M059J (cell line): Measurements from ENCODE around the gene CCDC150. TPM values are rescaled to one million over a fixed set of nuclear protein-coding genes. Genes with fewer than 3 reads are reported as not detected.
"Not testable (repeated sequence)": the region's sequence is repeated elsewhere in the genome, so short reads cannot be mapped to it uniquely, and the experiment has no call there.

ENCODE experiments used
- DNase-seq: peaks from one replicate; pipeline ENCODE4 v3.0.0-alpha.2; 2012; ENCODE audit warnings: low read depth
- total RNA-seq: library from RNA; depleted of rRNA; stranded (reverse); fragments of >200 nt; shearing (Covaris generic); gene quantifications from 2 replicates; pipeline ENCODE4 v1.2.3, GENCODE V29; 2014

CCDC150 gene
- total RNA-seq, 1 experiment from 2014 or later: 3.7 TPM

DNA sequence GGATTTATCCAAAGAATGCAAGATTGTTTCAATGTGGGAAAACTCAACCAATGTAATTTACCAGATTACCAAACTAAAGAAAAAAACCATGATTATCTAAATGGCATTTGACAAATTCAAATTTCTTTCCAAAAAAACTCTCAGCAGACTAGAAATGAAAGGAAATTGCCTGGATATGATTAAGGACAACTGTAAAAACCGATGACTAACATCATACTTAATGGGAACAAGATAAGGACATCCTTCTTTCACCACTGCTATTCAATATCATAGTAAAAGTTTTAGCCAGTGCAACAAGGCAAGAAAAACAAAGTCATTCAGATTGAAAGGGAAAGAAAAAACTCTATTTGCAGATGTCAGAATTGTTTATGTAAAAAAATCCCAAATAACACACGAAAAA, 4.4 kb upstream of the CCDC150 start:
- peak; percentile 18 for DNase-seq

- no peak for DNase-seq
Measured at GRCh38 chr2:196638765-196639164, 750 bp upstream of the CCDC150 start.

DNA sequence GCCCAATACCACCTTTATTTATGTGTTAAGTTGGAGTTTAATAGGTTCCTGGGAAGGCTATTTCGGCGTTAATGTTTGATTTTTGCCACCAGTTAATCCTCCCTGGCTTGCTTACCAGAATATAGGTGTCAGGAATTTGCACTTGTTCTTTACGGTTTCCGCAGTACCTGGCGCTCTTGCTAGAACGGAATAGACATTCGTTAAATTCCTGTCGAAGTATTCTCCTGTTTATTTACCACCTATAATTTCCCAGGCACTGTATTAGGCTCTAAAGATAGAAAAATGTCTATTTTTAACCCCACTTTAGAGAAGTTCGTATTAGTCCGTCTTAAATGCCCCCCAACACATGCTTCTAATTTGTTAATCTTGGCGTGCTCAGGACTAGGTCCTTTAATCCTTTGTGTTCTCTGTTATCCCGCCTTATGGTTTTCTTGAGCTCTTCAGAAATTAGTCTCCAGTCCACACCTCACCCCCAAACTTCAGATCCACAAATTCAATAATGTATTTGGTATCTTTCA, 575 bp downstream of the CCDC150 start:
- no peak for DNase-seq

DNA sequence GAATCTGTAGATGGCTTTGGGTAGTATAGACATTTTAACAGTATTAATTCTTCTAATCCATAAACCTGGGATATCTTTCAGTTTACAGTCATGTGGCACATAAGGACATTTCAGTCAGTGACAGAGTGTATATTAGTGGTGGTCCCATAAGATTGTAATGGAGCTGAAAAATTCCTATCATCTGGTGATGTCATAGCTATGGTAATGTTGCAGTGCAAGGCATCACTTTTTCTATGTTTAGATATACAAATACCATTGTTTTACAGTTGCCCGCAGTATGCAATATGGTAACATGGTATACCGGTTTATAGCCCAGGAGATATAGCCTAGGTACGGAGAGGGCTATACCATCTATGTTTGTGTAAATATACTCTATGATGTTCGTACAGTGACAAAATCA, 9.7 kb downstream of the CCDC150 start:
- no peak for DNase-seq

DNA sequence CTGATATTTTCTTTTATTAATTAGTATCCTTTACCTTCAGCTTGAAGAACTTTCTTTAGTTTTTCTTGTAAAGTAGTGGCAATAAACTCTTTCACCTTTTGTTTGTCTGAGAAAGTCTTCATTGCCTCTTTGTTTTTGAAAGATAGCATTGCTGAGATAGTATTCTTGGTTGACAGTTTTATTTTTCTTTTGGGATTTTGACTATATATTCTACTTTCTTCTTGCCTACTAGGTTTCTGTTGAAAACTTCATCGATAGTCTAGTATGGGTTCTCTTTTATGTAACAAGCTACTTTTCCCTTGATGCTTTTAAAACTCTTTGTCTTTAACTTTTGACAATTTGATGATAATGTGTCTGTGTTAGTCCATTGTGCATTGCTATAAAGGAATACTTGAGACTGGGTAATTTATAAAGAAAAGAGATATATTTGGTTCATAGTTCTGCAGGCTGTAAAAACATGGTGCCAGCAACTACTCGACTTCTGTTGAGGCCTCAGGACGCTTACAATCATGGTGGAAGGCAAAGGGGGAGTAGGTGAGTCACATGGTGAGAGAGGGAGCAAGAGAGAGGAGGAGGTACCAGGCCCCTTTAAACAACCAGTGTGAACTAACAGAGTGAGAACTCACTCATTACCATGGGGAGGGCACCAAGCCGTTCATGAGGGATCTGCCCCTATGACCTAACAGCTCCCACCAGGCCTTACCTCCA, 12.0 kb downstream of the CCDC150 start:
- DNase-seq: no peak

GRCh38 chr2:196652869-196653268, 13.4 kb downstream of the CCDC150 start:
- no peak for DNase-seq

- DNase-seq: no peak
Measured at GRCh38 chr2:196653843-196654242, 14.3 kb downstream of the CCDC150 start.

- DNase-seq: no peak
Measured at GRCh38 chr2:196655761-196656160, 16.2 kb downstream of the CCDC150 start.

DNA sequence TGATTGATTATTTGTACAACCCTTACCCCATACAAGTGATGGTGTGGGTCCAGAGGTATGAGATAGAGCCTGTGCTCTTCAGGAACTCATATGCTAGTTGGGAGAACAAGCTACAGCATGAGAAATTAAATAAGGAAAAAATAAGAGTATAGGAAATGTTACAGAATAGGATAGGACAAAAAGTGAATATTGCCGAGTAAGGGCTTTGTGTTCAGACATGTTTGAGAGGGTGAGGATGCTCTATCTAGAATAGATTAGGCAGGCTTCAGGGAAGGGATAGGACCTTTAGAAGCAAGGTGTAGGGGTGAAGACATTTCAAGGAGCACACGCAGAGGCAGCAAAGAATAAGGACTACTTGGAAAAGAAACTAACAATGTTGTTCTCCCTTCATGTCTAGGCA, 17.8 kb downstream of the CCDC150 start:
- DNase-seq: no peak

- no peak for DNase-seq
Measured at GRCh38 chr2:196659844-196660243, 20.3 kb downstream of the CCDC150 start.

DNA sequence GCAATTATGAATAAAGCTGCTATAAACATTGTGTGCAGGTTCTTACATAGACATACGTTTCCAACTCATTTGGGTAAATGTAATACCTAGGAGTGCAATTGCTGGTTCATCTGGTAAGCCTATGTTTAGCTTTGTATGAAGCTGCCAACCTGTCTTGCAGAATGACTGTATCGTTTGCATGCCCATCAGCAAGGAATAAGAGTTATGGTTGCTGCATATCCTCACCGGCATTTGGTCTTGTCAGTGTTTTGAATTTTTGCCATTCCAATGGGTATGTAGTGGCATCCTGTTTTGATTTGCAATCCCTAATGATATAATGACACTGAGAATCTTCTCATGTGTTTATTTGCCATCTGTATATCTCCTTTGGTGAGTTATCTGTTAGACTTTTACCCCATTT, 20.7 kb downstream of the CCDC150 start:
- DNase-seq: peak; percentile 83

- DNase-seq: no peak
Measured at GRCh38 chr2:196670342-196670741, 30.8 kb downstream of the CCDC150 start.

GRCh38 chr2:196675963-196676362, 36.4 kb downstream of the CCDC150 start:
- no peak for DNase-seq

- peak; percentile 78 for DNase-seq
Measured at GRCh38 chr2:196677404-196677803, 37.9 kb downstream of the CCDC150 start.

DNA sequence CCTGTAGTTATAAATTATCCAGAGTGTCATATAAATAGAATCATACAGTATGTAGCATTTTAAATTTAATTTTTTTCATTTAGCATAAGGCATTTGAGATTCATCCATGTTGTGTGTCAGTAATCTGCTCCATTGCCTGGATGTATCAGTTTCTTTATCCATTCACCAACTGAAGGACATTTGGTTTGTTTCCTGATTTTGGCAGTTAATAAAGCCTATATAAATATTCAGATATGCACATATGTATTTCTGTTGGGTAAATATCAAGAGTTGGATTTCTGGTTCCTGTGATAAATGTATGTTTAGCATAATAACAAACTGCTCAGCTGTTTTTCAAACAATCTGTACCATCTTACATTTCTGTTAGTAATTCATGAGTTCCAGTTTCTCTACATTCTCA, 39.9 kb downstream of the CCDC150 start:
- no peak for DNase-seq

GRCh38 chr2:196681510-196681909, 42.0 kb downstream of the CCDC150 start:
- DNase-seq: no peak

DNA sequence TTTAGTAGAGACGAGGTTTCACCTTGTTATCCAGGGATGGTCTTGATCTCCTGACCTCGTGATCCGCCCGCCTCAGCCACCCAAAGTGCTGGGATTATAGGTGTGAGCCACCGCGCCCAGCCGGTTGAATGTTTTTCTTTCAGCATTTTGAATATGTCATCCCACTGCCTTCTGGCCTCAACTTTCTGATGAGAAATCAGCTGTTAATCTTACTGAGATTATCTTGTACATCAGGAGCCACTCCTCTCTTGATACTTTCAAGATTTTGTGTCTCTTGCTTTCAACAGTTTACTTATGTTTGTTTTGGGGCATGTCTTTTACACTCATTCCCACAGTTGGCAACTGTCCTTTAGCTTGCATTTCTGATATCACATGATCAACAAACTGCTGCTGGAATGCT, 46.3 kb downstream of the CCDC150 start:
- no peak for DNase-seq

- not testable (repeated sequence) for DNase-seq
Measured at GRCh38 chr2:196686737-196687136, 47.2 kb downstream of the CCDC150 start.

DNA sequence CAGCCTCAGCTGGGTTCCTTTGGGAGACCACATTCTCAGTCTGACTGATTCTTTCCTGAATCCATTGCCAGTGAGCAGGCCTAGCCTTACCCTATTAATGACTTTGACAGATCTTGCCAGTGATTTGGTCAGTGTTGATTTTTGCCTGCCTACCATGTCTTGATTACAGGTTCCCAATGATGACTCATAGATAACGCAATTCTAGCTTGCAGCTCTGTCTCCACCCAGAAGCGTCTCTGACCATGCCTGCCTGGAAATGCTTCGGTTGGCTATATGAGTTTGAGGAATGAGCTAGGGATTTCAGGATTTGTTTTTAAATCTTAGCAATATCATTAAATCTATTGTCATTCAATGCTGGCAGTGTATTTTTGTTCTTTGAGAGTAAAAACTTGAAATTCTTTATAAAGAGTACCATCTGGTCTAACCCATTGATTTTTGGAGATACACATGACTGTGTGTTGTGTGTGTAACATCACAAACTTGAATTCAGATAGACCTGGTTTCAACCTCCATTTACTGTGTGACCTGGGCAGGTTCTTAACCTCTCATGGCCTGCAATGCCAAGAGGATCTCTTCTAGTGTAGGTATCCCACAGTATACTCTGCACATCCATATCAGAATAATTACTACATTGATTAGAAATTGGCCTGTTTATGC, 57.0 kb downstream of the CCDC150 start:
- DNase-seq: peak; percentile 75

DNA sequence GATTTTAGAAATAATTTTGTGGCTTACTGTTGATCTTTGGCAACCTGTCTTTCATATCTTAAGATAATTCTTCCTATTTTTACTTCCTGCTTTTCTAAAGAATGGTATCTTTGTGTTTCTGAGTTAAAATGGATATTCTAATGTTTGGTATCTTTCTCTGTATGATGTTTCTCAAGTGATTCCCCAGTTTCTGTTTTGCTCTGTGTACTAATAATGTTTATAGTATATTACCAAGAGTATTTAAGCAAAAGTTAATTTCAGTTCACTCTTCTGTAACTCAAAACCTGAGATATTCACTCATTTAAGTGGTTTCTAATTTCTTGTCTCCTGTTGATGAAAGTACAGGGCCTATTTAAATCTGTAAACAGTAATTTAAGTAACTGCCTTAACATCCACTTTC, 58.3 kb downstream of the CCDC150 start:
- DNase-seq: no peak

DNA sequence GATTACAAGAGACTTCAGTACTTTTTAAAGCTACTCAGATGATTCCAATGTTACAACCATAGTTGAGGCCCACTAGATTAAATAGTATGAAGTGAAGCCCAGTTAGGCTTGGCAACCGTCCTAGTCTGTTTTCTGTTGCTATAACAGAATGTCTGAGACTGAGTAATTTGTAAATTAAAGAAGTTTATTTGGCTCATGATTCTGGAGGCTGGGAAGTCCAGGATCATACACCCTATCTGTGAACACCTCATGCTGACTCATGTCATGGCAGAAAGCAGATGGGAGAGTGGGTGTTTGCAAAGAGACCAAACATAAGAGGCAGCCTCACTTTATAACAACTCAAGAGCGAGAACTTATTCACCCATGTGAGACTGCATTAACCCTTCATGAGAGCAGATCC, 63.1 kb downstream of the CCDC150 start:
- DNase-seq: peak; percentile 69

DNA sequence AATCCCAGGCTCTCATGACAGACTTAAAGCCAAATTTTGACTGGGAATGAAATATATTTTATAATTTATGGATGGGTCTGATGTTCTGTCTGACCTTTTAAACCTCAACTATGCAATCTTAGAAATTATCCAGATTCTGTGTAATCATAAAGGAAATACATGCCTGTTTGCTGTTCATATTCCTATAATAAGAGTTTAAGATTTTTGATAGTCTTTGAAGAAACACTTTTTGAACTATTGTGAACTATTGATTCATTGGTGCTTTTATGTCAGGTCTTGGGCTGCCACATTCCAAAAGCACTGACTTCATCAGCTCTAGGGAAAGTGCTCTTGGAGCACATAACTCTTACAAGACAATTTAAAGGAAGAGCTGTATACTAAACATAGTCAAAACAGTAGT, 64.2 kb downstream of the CCDC150 start:
- DNase-seq: peak; percentile 7

DNA sequence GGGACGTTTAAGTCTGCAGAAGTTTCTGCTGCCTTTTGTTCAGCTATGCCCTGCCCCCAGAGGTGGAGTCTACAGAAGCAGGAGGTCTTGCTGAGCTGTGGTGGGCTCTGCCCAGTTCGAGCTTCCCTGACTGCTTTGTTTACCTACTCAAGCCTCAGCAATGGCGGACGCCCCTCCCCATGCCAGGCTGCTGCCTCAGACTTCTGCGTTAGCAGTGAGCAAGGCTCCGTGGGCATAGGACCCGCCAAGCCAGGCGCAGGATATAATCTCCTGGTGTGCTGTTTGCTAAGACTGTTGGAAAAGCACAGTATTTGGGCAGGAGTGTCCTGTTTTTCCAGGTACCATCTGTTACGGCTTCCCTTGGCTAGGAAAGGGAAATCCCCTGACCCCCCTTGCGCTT, 70.5 kb downstream of the CCDC150 start:
- DNase-seq: not testable (repeated sequence)
